K562 (cell line): ENCODE data around the gene UBE2J2. TPM values are rescaled to one million over a fixed set of nuclear protein-coding genes. Genes with fewer than 3 reads are reported as not detected.
A peak's percentile ranks its signal among the peaks of the same experiment; 100 is the strongest.

Source experiments
- ATAC-seq: fragments of 200-7000 bp; cut with Tn5 transposase; 3 replicates; pipeline ENCODE4 v1.9.1; 2020; ENCODE audit warnings: moderate library complexity
- BruUV-seq: library from RNA; stranded (reverse); fragments of 400-500 nt; replicated peaks from 2 replicates; lab custom pipeline; 2021; lab: Mats Ljungman, UMichigan
- CTCF ChIA-PET: fragments of 300-600 bp; formaldehyde crosslinking; extraction: SDS; loops from one replicate; lab custom pipeline; 2021; ENCODE audit warnings: low intra/inter-chr PET ratio; lab: Yijun Ruan, JAX
- POLR2A ChIA-PET: fragments of 300-600, 350-650 bp; sonication (Branson Sonifier 250); formaldehyde crosslinking; extraction: SDS; loops from one replicate; lab custom pipeline; 2021; ENCODE audit warnings: antibody characterized with exemption, inconsistent platforms; lab: Yijun Ruan, JAX
- DNase-seq, 4 experiments: peaks; one replicate each; pipeline versions ENCODE4 v3.0.0 to v3.0.0-alpha.2; 2011 to 2018; ENCODE audit warnings: low spot score in 3 of 4, mixed read lengths in 3 of 4; ENCODE audit errors: extremely low read depth in 1 of 4
- FAIRE-seq: peaks from 2 replicates; lab custom pipeline; 2011; peaks lifted over from hg19 to GRCh38; lab: Jason Lieb, UNC
- H2AFZ ChIP-seq: 2 replicates; pipeline ENCODE4 v1.6.0; 2011; ENCODE audit warnings: low read depth, low read length, control low read depth, inconsistent platforms
- H3K27ac ChIP-seq: fragments of 200-600 bp; 3 replicates; pipeline ENCODE4 v1.8.0; 2011; ENCODE audit warnings: low read depth, mild to moderate bottlenecking, control low read depth, inconsistent platforms, low read length, moderate library complexity, mixed read lengths; ENCODE audit errors: extremely low read depth
- H3K27me3 ChIP-seq, 2 experiments: fragments of 300-600 bp in 1 of 2; 2 replicates in 1 of 2; 3 replicates in 1 of 2; pipeline versions ENCODE4 v1.6.0 to v1.8.0; 2011; ENCODE audit warnings: inconsistent platforms in 2 of 2, low read length in 2 of 2, mild to moderate bottlenecking in 1 of 2, mixed read lengths in 1 of 2, moderate library complexity in 1 of 2; ENCODE audit not compliant: control insufficient read depth in 2 of 2, insufficient read depth in 2 of 2
- H3K36me3 ChIP-seq: fragments of 300-600 bp; 3 replicates; pipeline ENCODE4 v1.8.0; 2011; ENCODE audit warnings: mild to moderate bottlenecking, low read length, inconsistent platforms; ENCODE audit not compliant: control insufficient read depth, insufficient read depth
- H3K4me1 ChIP-seq, 2 experiments: fragments of 200-600 bp in 1 of 2; replicated peaks in 1 of 2; 2 replicates in 1 of 2; 3 replicates in 1 of 2; pipeline versions ENCODE4 v1.5.1 to v1.8.0; 2011; ENCODE audit warnings: inconsistent platforms in 2 of 2, low read length in 2 of 2, mild to moderate bottlenecking in 1 of 2, mixed read lengths in 1 of 2, moderate library complexity in 1 of 2; ENCODE audit not compliant: control insufficient read depth in 2 of 2, insufficient read depth in 2 of 2
- H3K4me2 ChIP-seq: 2 replicates; pipeline ENCODE4 v1.6.1; 2011; ENCODE audit warnings: low read length, control low read depth, inconsistent platforms, mixed read lengths; ENCODE audit not compliant: insufficient read depth
- H3K4me3 ChIP-seq: fragments of 200-600 bp; sonication (generic), shearing (Covaris generic); 2 replicates; pipeline ENCODE4 v1.5.1; 2016; ENCODE audit warnings: control low read depth, inconsistent platforms
- H3K79me2 ChIP-seq: fragments of 200-600 bp; 3 replicates; pipeline ENCODE4 v1.8.0; 2011; ENCODE audit warnings: low read length, inconsistent platforms; ENCODE audit not compliant: control insufficient read depth, insufficient read depth
- H3K9ac ChIP-seq, 2 experiments: 2 replicates each; pipeline versions ENCODE4 v1.6.0 to v1.6.1; 2011; ENCODE audit warnings: low read depth in 2 of 2, low read length in 2 of 2, control low read depth in 1 of 2, inconsistent platforms in 1 of 2, mild to moderate bottlenecking in 1 of 2, mixed read lengths in 1 of 2; ENCODE audit not compliant: insufficient read depth in 1 of 2
- H3K9me1 ChIP-seq: one replicate; pipeline ENCODE4 v1.6.0; 2011; ENCODE audit warnings: inconsistent platforms, mild to moderate bottlenecking, low read length, moderate library complexity; ENCODE audit not compliant: control insufficient read depth, insufficient read depth
- H3K9me3 ChIP-seq: replicated peaks from 2 replicates; pipeline ENCODE4 v1.5.1; 2011; ENCODE audit warnings: low read depth, low read length, inconsistent platforms; ENCODE audit not compliant: control insufficient read depth, insufficient read depth
- H4K20me1 ChIP-seq: replicated peaks from 2 replicates; pipeline ENCODE4 v1.6.1; 2011; ENCODE audit warnings: low read length, inconsistent platforms, mixed read lengths; ENCODE audit not compliant: control insufficient read depth, insufficient read depth
- DNMT1 ChIP-seq: fragments of 450-650 bp; IDR thresholded peaks from 2 replicates; pipeline ENCODE4 v1.6.1; 2016; ENCODE audit warnings: antibody characterized with exemption, mild to moderate bottlenecking
- EGR1 ChIP-seq: fragments of 450-650 bp; conservative IDR thresholded peaks from 2 replicates; pipeline ENCODE4 v1.6.1; 2017; ENCODE audit warnings: mild to moderate bottlenecking
- FIP1L1 ChIP-seq: fragments of 200-400 bp; formaldehyde crosslinking; IDR thresholded peaks from 2 replicates; pipeline ENCODE4 v1.6.1; 2018; ENCODE audit warnings: mild to moderate bottlenecking, low read depth, low read length; ENCODE audit not compliant: poor library complexity, severe bottlenecking
- KDM1A ChIP-seq, 2 experiments: fragments of 450-650 bp; IDR thresholded peaks; 2 replicates each; pipeline ENCODE4 v1.6.1; 2016; ENCODE audit warnings: mild to moderate bottlenecking in 2 of 2
- PCBP2 ChIP-seq: fragments of 200-400 bp; formaldehyde crosslinking; IDR thresholded peaks from 2 replicates; pipeline ENCODE4 v1.6.1; 2018; ENCODE audit warnings: low read length, low read depth, mild to moderate bottlenecking, moderate library complexity; ENCODE audit not compliant: poor library complexity, severe bottlenecking
- PHF8 ChIP-seq: fragments of 200-600 bp; sonication (generic); IDR thresholded peaks from 2 replicates; pipeline ENCODE4 v1.6.1; 2012; ENCODE audit warnings: mixed run types, mild to moderate bottlenecking, inconsistent platforms, low read length, moderate library complexity, borderline replicate concordance
- ZBTB7A ChIP-seq: IDR thresholded peaks from 2 replicates; pipeline ENCODE4 v1.6.1; 2011; ENCODE audit warnings: low read depth, mild to moderate bottlenecking, low read length, moderate library complexity, borderline replicate concordance; ENCODE audit not compliant: control insufficient read depth
- ZFP36 ChIP-seq: fragments of 150-350 bp; IDR thresholded peaks from 2 replicates; pipeline ENCODE4 v1.6.1; 2018; ENCODE audit warnings: low read length, low read depth; ENCODE audit not compliant: partially characterized antibody
- ZNF561 ChIP-seq: fragments of 450-650 bp; formaldehyde crosslinking; conservative IDR thresholded peaks from 2 replicates; pipeline ENCODE4 v1.4.0; 2020; ENCODE audit warnings: mild to moderate bottlenecking, moderate library complexity
- whole genome bisulfite sequencing: fragments of 100-300 bp; shearing (Covaris generic); methylation state at CpG from one replicate; pipeline ENCODE4 v1.1.6; 2016; ENCODE audit warnings: low coverage, mixed read lengths; ENCODE audit not compliant: insufficient coverage; ENCODE audit errors: missing lambda C conversion rate; 5-methylcytosine and 5-hydroxymethylcytosine counted together
- in situ Hi-C: fragments of 300-500 bp; cut with MboI; formaldehyde crosslinking; loops from 4 replicates; pipeline ENCODE4 v1.15.0; 2018; ENCODE audit warnings: inconsistent platforms, mixed read lengths
- intact Hi-C: fragments of 100-400 bp; cut with micrococcal nuclease; formaldehyde crosslinking; loops from 2 replicates; pipeline ENCODE4 v1.14.2; 2022
- polyA plus RNA-seq, 8 experiments: library from polyadenylated mRNA; depleted of rRNA in 4 of 8; stranded (reverse) in 5 of 8; unstranded in 3 of 8; fragments of >200 nt; fragmentation: Nextera tagmentation in 2 of 8; fragmentation: Illumina TruSeq in 1 of 8; extraction: Ambion mirVana in 2 of 8; extraction: Trizol in 1 of 8; gene quantifications; 2 replicates each; pipeline versions ENCODE4 v1.2.1 to v1.2.3, GENCODE V29; 2011 to 2014; ENCODE audit warnings: inconsistent platforms in 1 of 8, missing spikeins in 1 of 8
- total RNA-seq, 7 experiments: library from RNA; depleted of rRNA in 6 of 7; stranded (reverse); fragments of >200 nt in 6 of 7; fragmentation: Illumina TruSeq in 2 of 7; extraction: Trizol in 2 of 7; gene quantifications; 2 replicates each; pipeline versions ENCODE4 v1.2.1 to v1.2.3, GENCODE V29; 2011 to 2021; ENCODE audit warnings: low replicate concordance in 1 of 7
- TF ChIP-seq, protein P1 (sequence below), 3 experiments: IDR thresholded peaks in 2 of 3; conservative IDR thresholded peaks in 1 of 3; 2 replicates each; pipeline ENCODE4 v1.5.1; 2011 to 2012; ENCODE audit warnings: low read length in 3 of 3, mild to moderate bottlenecking in 3 of 3, control low read depth in 2 of 3, improper control_type of control experiment in 1 of 3, inconsistent platforms in 1 of 3, low read depth in 1 of 3, mixed read lengths in 1 of 3, moderate library complexity in 1 of 3; ENCODE audit not compliant: insufficient read depth in 2 of 3
- TF ChIP-seq, protein P2 (sequence below): sonication (generic); formaldehyde crosslinking; IDR thresholded peaks from 2 replicates; pipeline ENCODE4 v1.8.1; 2023; ENCODE audit warnings: missing genetic modification reagents, mild to moderate bottlenecking, borderline replicate concordance

Gene UBE2J2
- total and polyA plus RNA-seq, 9 of the 15 experiments (the other 6 are each of a cell fraction or from before 2014, with no cell fraction given) = 0.93 to 112 (median 75.5) TPM

DNA sequence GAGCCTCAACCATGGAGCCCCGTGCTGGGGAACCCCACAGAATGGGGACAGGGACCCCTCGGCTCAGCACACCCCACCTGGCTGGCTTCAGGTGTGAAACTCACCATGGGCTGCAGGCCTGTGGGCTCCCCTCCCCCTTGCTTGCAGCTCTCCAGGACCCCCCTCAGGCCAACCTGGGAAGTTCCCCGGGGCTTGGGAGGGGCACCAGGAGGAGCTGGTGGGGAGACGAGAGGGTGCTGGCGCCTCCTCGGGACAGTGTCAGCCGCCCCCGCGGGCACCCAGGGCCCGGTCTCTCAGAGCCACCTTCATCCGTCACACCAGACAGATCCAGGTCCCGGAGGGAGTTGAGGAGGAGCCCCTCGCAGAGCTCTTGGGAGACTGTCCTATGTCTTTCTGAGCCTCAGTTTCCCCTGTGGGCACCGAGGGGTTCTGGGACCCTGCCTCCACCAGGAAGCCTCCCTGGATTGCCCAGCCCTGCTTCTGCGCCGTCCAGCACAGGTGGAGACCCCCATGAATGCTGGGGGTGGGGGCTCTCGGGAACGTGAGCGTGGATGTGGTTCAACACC, 66.6 kb downstream of the UBE2J2 start:
- in situ Hi-C loops (no loop called here), intact Hi-C loops (loop anchor here (5.0 kb wide), 1 partner anchor 85 kb away; no protein-coding TSS in a partner anchor)
- POLR2A ChIA-PET = interaction anchor here (0.9 kb wide), 1 partner anchor 9 kb away, joined by 5 read pairs; no protein-coding TSS in a partner anchor
- Histone ChIP-seq H3K9ac (no peak overlapping the region), H3K36me3 (no peaks in the 10 kb centered on the region), H4K20me1 (no peaks in the 10 kb centered on the region), H3K4me3 (no peak overlapping the region), H3K27ac (no peak overlapping the region), H2AFZ (no peak overlapping the region), H3K79me2 (no peaks in the 10 kb centered on the region), H3K27me3 (no peaks in the 10 kb centered on the region), H3K4me2 (no peak overlapping the region), H3K9me1 (no peaks in the 10 kb centered on the region), H3K9me3 (no peaks in the 10 kb centered on the region), H3K4me1 (peaks cover 13 to 94% of the 10 kb centered on the region in 2 experiments; a peak in 4 of 5 replicates)
- no peak for FAIRE-seq
- ATAC-seq = no peak
- WGBS = 30% methylated on average over 16 of the region's 19 CpGs
- TF ChIP-seq EGR1 (0 out of 2 replicates have a peak, but pooled peaks have one; percentile 37), ZBTB7A (peak; percentile 33; the same call in 1 of the 2 replicates), ZFP36 (peak; percentile 96), KDM1A (IDR thresholded peaks at IDR 0.05) (peak in 1 of 2 experiments; percentile 30; a peak in 2 of 4 replicates), DNMT1 (no peak), FIP1L1 (peak; percentile 27), ZNF561 (CRISPR knock-in tag) (no peak), PHF8 (0 out of 2 replicates have a peak, but pooled peaks have one; percentile 4), PCBP2 (no peak)
- TF ChIP-seq, protein P1, sequence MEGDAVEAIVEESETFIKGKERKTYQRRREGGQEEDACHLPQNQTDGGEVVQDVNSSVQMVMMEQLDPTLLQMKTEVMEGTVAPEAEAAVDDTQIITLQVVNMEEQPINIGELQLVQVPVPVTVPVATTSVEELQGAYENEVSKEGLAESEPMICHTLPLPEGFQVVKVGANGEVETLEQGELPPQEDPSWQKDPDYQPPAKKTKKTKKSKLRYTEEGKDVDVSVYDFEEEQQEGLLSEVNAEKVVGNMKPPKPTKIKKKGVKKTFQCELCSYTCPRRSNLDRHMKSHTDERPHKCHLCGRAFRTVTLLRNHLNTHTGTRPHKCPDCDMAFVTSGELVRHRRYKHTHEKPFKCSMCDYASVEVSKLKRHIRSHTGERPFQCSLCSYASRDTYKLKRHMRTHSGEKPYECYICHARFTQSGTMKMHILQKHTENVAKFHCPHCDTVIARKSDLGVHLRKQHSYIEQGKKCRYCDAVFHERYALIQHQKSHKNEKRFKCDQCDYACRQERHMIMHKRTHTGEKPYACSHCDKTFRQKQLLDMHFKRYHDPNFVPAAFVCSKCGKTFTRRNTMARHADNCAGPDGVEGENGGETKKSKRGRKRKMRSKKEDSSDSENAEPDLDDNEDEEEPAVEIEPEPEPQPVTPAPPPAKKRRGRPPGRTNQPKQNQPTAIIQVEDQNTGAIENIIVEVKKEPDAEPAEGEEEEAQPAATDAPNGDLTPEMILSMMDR (IDR thresholded peaks at IDR 0.05 in 2 of 3, conservative IDR thresholded peaks at IDR 0.05 in 1 of 3; ENCODE audit: insufficient read depth in 2 of 3, low read depth in 1 of 3, low read length in 3 of 3) = peak in 2 of 3 experiments; percentile 8 to 37; a peak in 1 of 6 replicates
- TF ChIP-seq, protein P2, sequence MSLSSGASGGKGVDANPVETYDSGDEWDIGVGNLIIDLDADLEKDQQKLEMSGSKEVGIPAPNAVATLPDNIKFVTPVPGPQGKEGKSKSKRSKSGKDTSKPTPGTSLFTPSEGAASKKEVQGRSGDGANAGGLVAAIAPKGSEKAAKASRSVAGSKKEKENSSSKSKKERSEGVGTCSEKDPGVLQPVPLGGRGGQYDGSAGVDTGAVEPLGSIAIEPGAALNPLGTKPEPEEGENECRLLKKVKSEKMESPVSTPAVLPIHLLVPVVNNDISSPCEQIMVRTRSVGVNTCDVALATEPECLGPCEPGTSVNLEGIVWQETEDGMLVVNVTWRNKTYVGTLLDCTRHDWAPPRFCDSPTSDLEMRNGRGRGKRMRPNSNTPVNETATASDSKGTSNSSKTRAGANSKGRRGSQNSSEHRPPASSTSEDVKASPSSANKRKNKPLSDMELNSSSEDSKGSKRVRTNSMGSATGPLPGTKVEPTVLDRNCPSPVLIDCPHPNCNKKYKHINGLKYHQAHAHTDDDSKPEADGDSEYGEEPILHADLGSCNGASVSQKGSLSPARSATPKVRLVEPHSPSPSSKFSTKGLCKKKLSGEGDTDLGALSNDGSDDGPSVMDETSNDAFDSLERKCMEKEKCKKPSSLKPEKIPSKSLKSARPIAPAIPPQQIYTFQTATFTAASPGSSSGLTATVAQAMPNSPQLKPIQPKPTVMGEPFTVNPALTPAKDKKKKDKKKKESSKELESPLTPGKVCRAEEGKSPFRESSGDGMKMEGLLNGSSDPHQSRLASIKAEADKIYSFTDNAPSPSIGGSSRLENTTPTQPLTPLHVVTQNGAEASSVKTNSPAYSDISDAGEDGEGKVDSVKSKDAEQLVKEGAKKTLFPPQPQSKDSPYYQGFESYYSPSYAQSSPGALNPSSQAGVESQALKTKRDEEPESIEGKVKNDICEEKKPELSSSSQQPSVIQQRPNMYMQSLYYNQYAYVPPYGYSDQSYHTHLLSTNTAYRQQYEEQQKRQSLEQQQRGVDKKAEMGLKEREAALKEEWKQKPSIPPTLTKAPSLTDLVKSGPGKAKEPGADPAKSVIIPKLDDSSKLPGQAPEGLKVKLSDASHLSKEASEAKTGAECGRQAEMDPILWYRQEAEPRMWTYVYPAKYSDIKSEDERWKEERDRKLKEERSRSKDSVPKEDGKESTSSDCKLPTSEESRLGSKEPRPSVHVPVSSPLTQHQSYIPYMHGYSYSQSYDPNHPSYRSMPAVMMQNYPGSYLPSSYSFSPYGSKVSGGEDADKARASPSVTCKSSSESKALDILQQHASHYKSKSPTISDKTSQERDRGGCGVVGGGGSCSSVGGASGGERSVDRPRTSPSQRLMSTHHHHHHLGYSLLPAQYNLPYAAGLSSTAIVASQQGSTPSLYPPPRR (CRISPR knock-in tag) = 0 out of 2 replicates have a peak, but pooled peaks have one; percentile 2
- CTCF ChIA-PET = no interaction called here
- DNase-seq = no peak
- no TSS peak for BruUV-seq
